HG02970 (cell line): ENCODE measurements around the gene EOMES.

Source experiments
- ATAC-seq: cut with Tn5 transposase; IDR thresholded peaks from one replicate; pipeline ENCODE4 v1.9.1; 2021; ENCODE audit warnings: mild to moderate bottlenecking, moderate library complexity, moderate number of reproducible peaks; ENCODE audit not compliant: unreplicated experiment, low FRiP score

The EOMES gene

GRCh38 chr3:27685474-27685873 lies 36.6 kb downstream of the EOMES start:
- ATAC-seq: no peak

DNA sequence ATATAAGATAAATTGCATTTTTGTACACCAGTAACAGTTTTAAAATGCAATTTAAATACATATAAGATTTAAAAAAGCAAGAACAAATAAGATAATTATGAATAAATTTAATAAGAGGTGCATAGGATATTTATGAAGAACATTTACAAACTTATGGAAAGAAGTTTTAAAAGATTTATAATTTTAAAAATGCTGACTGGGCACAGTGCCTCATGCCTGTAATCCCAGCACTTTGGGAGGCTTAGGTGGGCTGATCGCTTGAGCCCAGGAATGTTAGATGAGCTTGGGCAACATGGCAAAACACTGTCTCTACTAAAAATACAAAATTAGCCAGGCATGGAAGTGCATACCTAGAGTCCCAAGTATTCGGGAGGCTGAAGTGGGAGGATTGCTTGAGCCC lies 37.8 kb downstream of the EOMES start:
- ATAC-seq: no peak

DNA sequence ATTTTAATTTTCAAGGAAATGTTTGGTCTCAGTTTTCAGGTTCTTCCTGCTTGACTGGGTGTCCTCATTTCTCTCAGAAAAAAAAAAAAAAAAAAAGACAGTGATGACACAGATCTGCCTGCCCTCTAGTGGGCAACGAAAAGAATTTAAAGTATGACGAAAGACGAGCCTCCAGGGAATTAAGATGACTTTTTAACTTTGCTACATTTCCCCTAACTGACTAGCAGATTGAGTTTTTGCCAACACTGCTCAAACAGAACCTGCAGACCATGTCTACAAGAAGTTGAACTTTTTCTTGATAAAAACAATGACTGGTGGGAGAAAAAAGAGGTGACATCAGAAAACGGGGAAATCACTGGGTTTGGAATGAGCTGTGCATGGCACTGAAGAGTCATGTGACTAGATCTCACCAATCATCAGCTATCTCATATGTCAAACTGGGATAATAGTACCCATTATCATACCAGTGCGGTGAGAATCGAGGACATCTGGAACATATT lies 40.8 kb downstream of the EOMES start:
- ATAC-seq: peak; percentile 72

DNA sequence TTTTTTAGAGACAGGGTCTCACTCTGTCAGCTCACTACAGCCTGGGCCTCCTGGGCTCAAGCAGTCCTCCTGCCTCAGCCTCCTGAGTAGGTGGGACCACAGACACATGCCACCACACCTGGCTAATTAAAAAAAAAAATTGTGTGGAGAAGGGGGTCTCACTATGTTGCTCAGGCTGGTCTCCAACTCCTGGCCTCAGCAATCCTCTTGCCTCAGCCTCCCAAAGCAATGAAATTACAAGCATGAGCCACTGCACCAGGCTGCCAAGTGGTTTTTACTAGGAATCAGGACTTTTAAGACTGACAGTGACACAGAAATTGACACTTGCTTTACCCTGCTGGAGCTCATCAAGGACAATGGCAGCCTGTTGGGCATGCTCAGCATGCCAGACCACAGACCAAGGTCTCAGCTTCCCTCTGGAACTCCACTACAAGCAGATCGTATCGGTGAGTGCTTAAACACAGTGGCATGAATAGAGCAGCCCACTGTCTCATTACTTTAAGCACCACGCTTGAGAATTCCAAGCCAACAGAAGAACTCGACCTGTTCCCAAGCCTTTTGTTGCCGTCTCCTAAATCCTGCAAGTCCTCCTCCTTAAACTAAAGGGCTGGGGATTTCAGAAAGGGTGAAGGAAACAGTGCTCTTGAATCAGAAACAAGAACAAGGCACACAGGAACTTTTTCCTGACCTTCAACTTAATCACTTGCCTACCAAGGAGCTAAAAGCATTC lies 41.4 kb downstream of the EOMES start:
- ATAC-seq: no peak

DNA sequence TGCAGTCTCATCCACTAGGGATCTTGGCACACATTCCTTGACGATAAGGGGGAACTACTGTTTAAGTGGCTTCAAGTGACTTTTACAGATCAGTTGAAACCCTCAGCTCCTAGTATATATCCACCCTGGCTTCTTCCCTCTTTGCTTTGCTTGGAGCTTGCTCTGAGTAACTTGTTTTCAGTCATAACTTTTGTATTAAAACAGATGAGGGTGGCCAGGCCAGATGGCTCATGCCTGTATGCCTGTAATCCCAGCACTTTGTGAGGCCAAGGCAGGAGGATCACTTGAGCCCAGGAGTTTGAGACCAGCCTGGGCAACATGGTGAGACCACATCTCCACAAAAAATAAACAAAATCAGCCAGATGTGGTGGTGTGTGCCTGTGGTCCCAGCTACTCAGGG lies 42.4 kb downstream of the EOMES start:
- no peak for ATAC-seq

- no peak for ATAC-seq
These were observed 43.9 kb downstream of the EOMES start for GRCh38 chr3:27678234-27678633.

- no peak for ATAC-seq
These were observed 44.6 kb downstream of the EOMES start for GRCh38 chr3:27677565-27677964.

- no peak for ATAC-seq
These were observed 46.8 kb downstream of the EOMES start for GRCh38 chr3:27675287-27675686.

DNA sequence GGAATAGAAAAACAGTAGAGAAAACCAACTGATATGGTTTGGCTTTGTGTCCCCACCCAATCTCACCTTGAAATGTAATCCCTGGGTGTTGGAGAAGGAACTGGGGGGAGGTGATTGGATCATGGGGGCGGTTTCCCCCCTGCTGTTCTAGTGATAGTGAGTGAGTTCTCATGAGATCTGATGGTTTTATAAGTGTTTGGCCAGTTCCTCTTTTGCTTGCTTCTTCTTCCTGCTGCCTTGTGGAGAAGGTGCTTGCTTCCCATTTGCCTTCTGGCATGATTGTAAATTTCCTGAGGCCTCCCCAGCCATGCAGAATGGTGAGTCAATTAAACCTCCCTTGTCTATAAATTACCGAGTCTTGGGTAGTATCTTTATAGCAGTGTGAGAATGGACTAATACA lies 48.4 kb downstream of the EOMES start:
- ATAC-seq: no peak

DNA sequence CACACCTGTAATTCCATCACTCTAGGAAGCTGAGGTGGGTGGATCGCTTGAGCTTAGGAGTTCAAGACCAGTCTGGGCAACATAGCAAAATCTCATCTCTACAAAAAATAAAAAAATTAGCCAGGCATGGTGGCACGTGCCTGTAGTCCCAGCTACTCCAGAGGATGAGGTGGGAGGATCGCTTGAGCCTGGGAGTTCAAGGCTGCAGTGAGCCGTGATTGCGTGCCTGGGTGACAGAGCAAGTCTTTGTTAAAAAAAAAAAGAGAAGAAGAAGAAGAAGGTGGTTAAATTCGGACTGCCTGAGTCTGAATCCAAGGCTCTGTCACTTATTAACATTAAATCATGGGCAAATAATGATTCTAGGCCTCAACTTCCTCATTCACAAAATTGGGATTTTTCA lies 51.0 kb downstream of the EOMES start:
- ATAC-seq: no peak

- ATAC-seq: no peak
These were observed 51.5 kb downstream of the EOMES start for GRCh38 chr3:27670619-27671018.

DNA sequence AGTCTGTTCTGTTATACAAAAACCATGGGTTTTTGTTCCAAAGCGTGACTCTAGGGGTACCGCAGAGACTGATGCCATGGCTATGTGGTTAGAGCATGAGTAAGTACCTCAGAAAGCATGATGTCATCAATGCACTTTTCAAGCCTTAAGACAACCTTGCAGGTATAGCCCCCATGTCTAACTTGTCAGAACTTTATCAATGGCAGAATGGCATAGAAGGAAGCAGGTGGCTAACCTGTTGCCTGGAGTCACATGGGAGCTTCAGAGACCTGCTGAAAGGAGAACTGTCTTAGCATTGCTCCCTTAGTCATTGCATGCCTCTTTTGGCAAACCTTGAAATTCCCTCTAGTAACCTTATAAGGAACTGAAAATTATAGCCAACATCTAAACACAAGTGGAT lies 52.5 kb downstream of the EOMES start:
- no peak for ATAC-seq

- ATAC-seq: no peak
These were observed 54.4 kb downstream of the EOMES start for GRCh38 chr3:27667751-27668150.

DNA sequence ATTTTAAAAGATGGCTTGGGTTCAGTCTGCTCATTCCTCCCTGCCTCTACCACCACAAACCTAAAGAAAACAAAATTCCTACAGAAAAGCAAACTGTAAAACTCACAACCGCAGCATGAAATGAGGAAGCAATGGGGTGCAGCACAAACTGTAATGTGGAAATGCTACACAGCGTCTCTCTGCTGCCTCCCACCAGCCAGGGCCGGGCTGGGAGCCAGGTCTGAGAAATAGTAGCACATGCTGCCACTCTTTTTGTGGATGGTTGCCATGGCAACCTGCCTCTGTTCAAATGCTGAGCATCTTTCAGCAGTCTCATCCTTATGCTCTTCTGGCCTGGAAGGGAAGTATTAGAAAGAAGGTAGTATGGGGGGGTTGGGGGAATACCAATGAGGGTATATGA lies 55.4 kb downstream of the EOMES start:
- no peak for ATAC-seq

GRCh38 chr3:27666272-27666671 lies 55.9 kb downstream of the EOMES start:
- ATAC-seq: no peak
